ENCODE data around the gene ADRA1B. TPM values are rescaled to one million over a fixed set of nuclear protein-coding genes. Genes with fewer than 3 reads are reported as not detected.

ADRA1B gene
- total RNA-seq, 1 experiment from 2014 or later, result not detected

- no peak overlapping the region for H3K23ac ChIP-seq (ENCODE audit: insufficient read length, low read depth, low read length)
- H3K36me3 Mint-ChIP-seq (ENCODE audit: insufficient read depth in 1 of 3, low read depth in 3 of 3), result peaks cover 0 to 5% (median 3%) of the 10 kb centered on the region in 3 experiments; a peak in 4 of 7 replicates
- no peak overlapping the region for H2BK20ac ChIP-seq (ENCODE audit: low read depth, low read length, poor library complexity, severe bottlenecking)
- no peak overlapping the region for H2BK12ac ChIP-seq (ENCODE audit: insufficient read length, low read depth, low read length)
- H2BK120ac ChIP-seq (ENCODE audit: low read depth, low read length, poor library complexity, severe bottlenecking), result no peak overlapping the region
- peaks cover 0 to 8% of the 10 kb centered on the region in 2 experiments; a peak in 1 of 4 replicates for H3K4me1 Mint-ChIP-seq
- H4K8ac ChIP-seq (replicated peaks; ENCODE audit: insufficient read length, low read depth, low read length), result no peak overlapping the region
- H3K4ac ChIP-seq (ENCODE audit: low read depth, low read length), result no peak overlapping the region
- no peaks in the 10 kb centered on the region for H3K79me2 ChIP-seq (ENCODE audit: insufficient read depth, low read length)
- no peak overlapping the region for H3K4me3 Mint-ChIP-seq
- H2AFZ ChIP-seq (ENCODE audit: low read length), result no peak overlapping the region
- H3K27me3 ChIP-seq (ENCODE audit: insufficient read depth, low read length), result peaks cover 2% of the 10 kb centered on the region; the same call in 1 of the 2 replicates
- peaks cover 9% of the 10 kb centered on the region for H3K23me2 ChIP-seq (ENCODE audit: insufficient read length, low read depth, low read length, poor library complexity, severe bottlenecking)
- no peak overlapping the region for H3K18ac ChIP-seq (ENCODE audit: insufficient read length, low read depth, low read length)
- peaks cover 41% of the 10 kb centered on the region for H3K27me3 Mint-ChIP-seq (ENCODE audit: low read depth)
- no peak overlapping the region for H4K91ac ChIP-seq (ENCODE audit: insufficient read length, low read depth, low read length)
- no peak overlapping the region for H2BK5ac ChIP-seq (ENCODE audit: insufficient read length, low read length)
- WGBS (ENCODE audit: extremely low coverage, insufficient read length, low lambda C conversion rate), result no CpG with 5 or more reads among the region's 2 CpGs
- H2BK15ac ChIP-seq (ENCODE audit: low read depth, low read length), result no peak overlapping the region
- no peaks in the 10 kb centered on the region for H3K4me1 ChIP-seq (ENCODE audit: insufficient read depth, low read length)
- no peaks in the 10 kb centered on the region for H3K79me1 ChIP-seq (ENCODE audit: insufficient read depth, low read depth, low read length, poor library complexity, severe bottlenecking)
- no peak overlapping the region for H3K56ac ChIP-seq (ENCODE audit: insufficient read length, low read depth, low read length)
- no peak overlapping the region for H3K9ac ChIP-seq (ENCODE audit: extremely low read depth, insufficient read length, low read length)
- no peak overlapping the region for H2AK5ac ChIP-seq (ENCODE audit: insufficient read length, low read length)
- no peak overlapping the region for H3T11ph ChIP-seq (ENCODE audit: low read length)
- TF ChIP-seq, protein P1, sequence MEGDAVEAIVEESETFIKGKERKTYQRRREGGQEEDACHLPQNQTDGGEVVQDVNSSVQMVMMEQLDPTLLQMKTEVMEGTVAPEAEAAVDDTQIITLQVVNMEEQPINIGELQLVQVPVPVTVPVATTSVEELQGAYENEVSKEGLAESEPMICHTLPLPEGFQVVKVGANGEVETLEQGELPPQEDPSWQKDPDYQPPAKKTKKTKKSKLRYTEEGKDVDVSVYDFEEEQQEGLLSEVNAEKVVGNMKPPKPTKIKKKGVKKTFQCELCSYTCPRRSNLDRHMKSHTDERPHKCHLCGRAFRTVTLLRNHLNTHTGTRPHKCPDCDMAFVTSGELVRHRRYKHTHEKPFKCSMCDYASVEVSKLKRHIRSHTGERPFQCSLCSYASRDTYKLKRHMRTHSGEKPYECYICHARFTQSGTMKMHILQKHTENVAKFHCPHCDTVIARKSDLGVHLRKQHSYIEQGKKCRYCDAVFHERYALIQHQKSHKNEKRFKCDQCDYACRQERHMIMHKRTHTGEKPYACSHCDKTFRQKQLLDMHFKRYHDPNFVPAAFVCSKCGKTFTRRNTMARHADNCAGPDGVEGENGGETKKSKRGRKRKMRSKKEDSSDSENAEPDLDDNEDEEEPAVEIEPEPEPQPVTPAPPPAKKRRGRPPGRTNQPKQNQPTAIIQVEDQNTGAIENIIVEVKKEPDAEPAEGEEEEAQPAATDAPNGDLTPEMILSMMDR (conservative IDR thresholded peaks at IDR 0.05), result no peak
- H3K9me3 Mint-ChIP-seq, result peaks cover 12 to 17% of the 10 kb centered on the region in 2 experiments
- H4K20me1 ChIP-seq (ENCODE audit: control insufficient read depth, insufficient read depth, insufficient read length), result no peaks in the 10 kb centered on the region
- no peaks in the 10 kb centered on the region for H3K9me3 ChIP-seq (ENCODE audit: control insufficient read depth, low read depth, low read length)
- no peak overlapping the region for H4K5ac ChIP-seq (ENCODE audit: insufficient read length, low read depth, low read length)
- H3K4me2 ChIP-seq (ENCODE audit: insufficient read depth, insufficient read length, low read length), result no peak overlapping the region
- H3K27ac Mint-ChIP-seq, result no peak overlapping the region
- H3K27ac ChIP-seq (ENCODE audit: insufficient read length, low read depth, low read length), result no peak overlapping the region
- no peak for DNase-seq
- no peak overlapping the region for H3K14ac ChIP-seq (ENCODE audit: insufficient read depth, low read length)
Observed at GRCh38 chr5:159990506-159990905, 74.2 kb downstream of the ADRA1B start.
